Effector CD4-positive, alpha-beta T cell (primary cell): ENCODE data around the gene SCNN1A.

Experiments
- DNase-seq: peaks from one replicate; pipeline ENCODE4 v3.0.0-alpha.2; 2020

The SCNN1A gene

GRCh38 chr12:6383572-6384498 is 8.5 kb upstream of the SCNN1A start, which contains the start of gene LTBR:
Gene LTBR (plus strand): TSS chr12:6384162. CDS start chr12:6384359, 197 bp downstream.
- DNase-seq, result no peak

- DNase-seq, result no peak
These were observed 7.6 kb upstream of the SCNN1A start for GRCh38 chr12:6382982-6383381.

GRCh38 chr12:6382371-6382770 is 7.0 kb upstream of the SCNN1A start:
- DNase-seq, result no peak

GRCh38 chr12:6380141-6381121 is 5.1 kb upstream of the SCNN1A start:
- no peak for DNase-seq

GRCh38 chr12:6378709-6379472 is 3.5 kb upstream of the SCNN1A start:
- no peak for DNase-seq

- no peak for DNase-seq
These were observed 2.3 kb upstream of the SCNN1A start for GRCh38 chr12:6377667-6377994.

- DNase-seq, result no peak
These were observed 1.7 kb upstream of the SCNN1A start for GRCh38 chr12:6376870-6377666.

GRCh38 chr12:6376079-6376869 is 911 bp upstream of the SCNN1A start:
- DNase-seq, result no peak

- DNase-seq, result no peak
These were observed 590 bp downstream of the SCNN1A start for GRCh38 chr12:6374786-6375160.

- DNase-seq, result no peak
These were observed 1.2 kb downstream of the SCNN1A start for GRCh38 chr12:6374028-6374785.

- DNase-seq, result no peak
These were observed 2.2 kb downstream of the SCNN1A start for GRCh38 chr12:6373022-6373787.

GRCh38 chr12:6372403-6373003 is 2.9 kb downstream of the SCNN1A start:
- no peak for DNase-seq

- DNase-seq, result no peak
These were observed 4.2 kb downstream of the SCNN1A start for GRCh38 chr12:6370994-6371754.

GRCh38 chr12:6370576-6370935 is 4.8 kb downstream of the SCNN1A start:
- no peak for DNase-seq

GRCh38 chr12:6369916-6370575 is 5.3 kb downstream of the SCNN1A start:
- no peak for DNase-seq

- DNase-seq, result no peak
These were observed 6.3 kb downstream of the SCNN1A start for GRCh38 chr12:6368906-6369525.
